HepG2 (cell line): ENCODE data around the gene BRD3. TPM values are rescaled to one million over a fixed set of nuclear protein-coding genes. Genes with fewer than 3 reads are reported as not detected.

Experiments
- AKAP8 ChIP-seq: sonication (generic); formaldehyde crosslinking; IDR thresholded peaks from 2 replicates; pipeline ENCODE4 v1.5.1; 2020; ENCODE audit warnings: mild to moderate bottlenecking, missing genetic modification reagents
- FOXP4 ChIP-seq: sonication (generic); formaldehyde crosslinking; IDR thresholded peaks from 2 replicates; pipeline ENCODE4 v1.4.0; 2020; ENCODE audit warnings: missing genetic modification reagents
- HDAC6 ChIP-seq: fragments of 200-600 bp; sonication (generic); IDR thresholded peaks from 2 replicates; pipeline ENCODE4 v1.7.0; 2017; ENCODE audit warnings: mild to moderate bottlenecking, antibody characterized with exemption, low read length, low read depth
- HNRNPLL ChIP-seq: fragments of 200-400 bp; formaldehyde crosslinking; IDR thresholded peaks from 2 replicates; pipeline ENCODE4 v1.6.1; 2017; ENCODE audit warnings: mild to moderate bottlenecking, low read depth, low read length; ENCODE audit not compliant: poor library complexity, severe bottlenecking
- IRF9 ChIP-seq: sonication (generic); formaldehyde crosslinking; IDR thresholded peaks from 2 replicates; pipeline ENCODE4 v1.8.0; 2022; ENCODE audit warnings: missing genetic modification reagents, mild to moderate bottlenecking, borderline replicate concordance
- KLF16 ChIP-seq, 2 experiments: sonication (generic) in 1 of 2; formaldehyde crosslinking in 1 of 2; IDR thresholded peaks; 2 replicates each; pipeline versions ENCODE4 v1.6.1 to v1.8.0; 2016 to 2023; ENCODE audit warnings: missing genetic modification reagents in 2 of 2, missing compliant biosample characterization in 1 of 2
- MATR3 ChIP-seq: sonication (generic); formaldehyde crosslinking; IDR thresholded peaks from 2 replicates; pipeline ENCODE4 v1.4.0; 2020; ENCODE audit warnings: missing genetic modification reagents
- MAZ ChIP-seq, 2 experiments: sonication (generic) in 1 of 2; formaldehyde crosslinking in 1 of 2; IDR thresholded peaks; 2 replicates each; pipeline versions ENCODE4 v1.5.0 to v1.6.1; 2012 to 2020; ENCODE audit warnings: low read depth in 2 of 2, mild to moderate bottlenecking in 2 of 2, borderline replicate concordance in 1 of 2, improper control_type of control experiment in 1 of 2, low read length in 1 of 2, missing genetic modification reagents in 1 of 2, moderate library complexity in 1 of 2
- SP1 ChIP-seq, 2 experiments: fragments of 450-650 bp in 1 of 2; sonication (generic) in 1 of 2; formaldehyde crosslinking in 1 of 2; IDR thresholded peaks; 2 replicates each; pipeline versions ENCODE4 v1.4.0 to v1.6.1; 2016 to 2020; ENCODE audit warnings: missing genetic modification reagents in 1 of 2
- THRA ChIP-seq: sonication (generic); formaldehyde crosslinking; IDR thresholded peaks from 2 replicates; pipeline ENCODE4 v1.4.0; 2020; ENCODE audit warnings: missing genetic modification reagents, borderline replicate concordance
- ZFP36L1 ChIP-seq: sonication (generic); formaldehyde crosslinking; IDR thresholded peaks from 2 replicates; pipeline ENCODE4 v1.8.0; 2022; ENCODE audit warnings: mild to moderate bottlenecking, missing genetic modification reagents, moderate library complexity
- ZKSCAN5 ChIP-seq: sonication (generic); formaldehyde crosslinking; IDR thresholded peaks from 2 replicates; pipeline ENCODE4 v1.5.1; 2020; ENCODE audit warnings: mild to moderate bottlenecking, missing genetic modification reagents
- ZMYM4 ChIP-seq: sonication (generic); formaldehyde crosslinking; IDR thresholded peaks from 2 replicates; pipeline ENCODE4 v1.8.1; 2023; ENCODE audit warnings: mild to moderate bottlenecking, missing genetic modification reagents
- ZNF12 ChIP-seq: sonication (generic); formaldehyde crosslinking; IDR thresholded peaks from 2 replicates; pipeline ENCODE4 v1.5.0; 2020; ENCODE audit warnings: missing genetic modification reagents
- ZNF235 ChIP-seq: sonication (generic); formaldehyde crosslinking; IDR thresholded peaks from 2 replicates; pipeline ENCODE4 v1.8.1; 2023; ENCODE audit warnings: mild to moderate bottlenecking, missing genetic modification reagents, borderline replicate concordance
- ZNF614 ChIP-seq: IDR thresholded peaks from 2 replicates; pipeline ENCODE4 v1.6.1; 2018; ENCODE audit warnings: missing biosample characterization, missing genetic modification reagents, inconsistent platforms, borderline replicate concordance
- ZNF749 ChIP-seq: sonication (generic); formaldehyde crosslinking; IDR thresholded peaks from 2 replicates; pipeline ENCODE4 v1.8.0; 2022; ENCODE audit warnings: mild to moderate bottlenecking, missing genetic modification reagents, moderate library complexity, borderline replicate concordance
- polyA plus RNA-seq, 8 experiments: library from polyadenylated mRNA; depleted of rRNA in 3 of 8; stranded (reverse) in 7 of 8; unstranded in 1 of 8; fragments of >200 nt; fragmentation: Illumina TruSeq in 4 of 8; extraction: Trizol in 4 of 8; gene quantifications; 2 replicates each; pipeline versions ENCODE4 v1.2.1 to v1.2.3, GENCODE V29; 2011 to 2016; ENCODE audit warnings: low read depth in 4 of 8, missing spikeins in 1 of 8, mixed read lengths in 1 of 8; ENCODE audit not compliant: insufficient read depth in 1 of 8
- total RNA-seq, 5 experiments: library from RNA; depleted of rRNA; stranded (reverse); fragments of >200 nt; fragmentation: Illumina TruSeq; extraction: Trizol; gene quantifications; 2 replicates each; pipeline ENCODE4 v1.2.3, GENCODE V29; 2016; ENCODE audit warnings: low read depth in 1 of 5
- TF ChIP-seq, protein P1 (sequence below): sonication (generic); formaldehyde crosslinking; IDR thresholded peaks from 2 replicates; pipeline ENCODE4 v1.8.0; 2022; ENCODE audit warnings: mild to moderate bottlenecking, missing genetic modification reagents
- TF ChIP-seq, protein P2 (sequence below), 2 experiments: sonication (generic) in 1 of 2; formaldehyde crosslinking in 1 of 2; IDR thresholded peaks; 2 replicates each; pipeline versions ENCODE4 v1.4.0 to v1.6.1; 2018 to 2020; ENCODE audit warnings: missing genetic modification reagents in 2 of 2, borderline replicate concordance in 1 of 2, low read depth in 1 of 2, mild to moderate bottlenecking in 1 of 2, missing biosample characterization in 1 of 2

Gene BRD3
- total and polyA plus RNA-seq, 2 of the 13 experiments (the other 11 are each of a cell fraction or from before 2014, with no cell fraction given) = 5.9 to 12.9 TPM

GRCh38 chr9:133994353-133995011 is 73.3 kb downstream of the BRD3 start (continued):
- TF ChIP-seq SP1 (IDR thresholded peaks at IDR 0.05) (no peak), SP1 (CRISPR knock-in tag; IDR thresholded peaks at IDR 0.05) (0 out of 2 replicates have a peak, but pooled peaks have one; percentile 27), KLF16 (CRISPR knock-in tag; IDR thresholded peaks at IDR 0.05) (peak in 1 of 2 experiments; percentile 63; a peak in 1 of 4 replicates), ZFP36L1 (CRISPR knock-in tag) (no peak), AKAP8 (CRISPR knock-in tag) (peak; percentile 30; the same call in 1 of the 2 replicates), THRA (CRISPR knock-in tag) (0 out of 2 replicates have a peak, but pooled peaks have one; percentile 40), MATR3 (CRISPR knock-in tag) (no peak), ZNF749 (CRISPR knock-in tag) (0 out of 2 replicates have a peak, but pooled peaks have one; percentile 53), ZNF614 (peak; percentile 87; the same call in 1 of the 2 replicates), ZNF12 (CRISPR knock-in tag) (no peak), HNRNPLL (peak; percentile 50), ZKSCAN5 (CRISPR knock-in tag) (no peak), ZMYM4 (0 out of 2 replicates have a peak, but pooled peaks have one; percentile 17), FOXP4 (CRISPR knock-in tag) (0 out of 2 replicates have a peak, but pooled peaks have one; percentile 7), MAZ (IDR thresholded peaks at IDR 0.05; ENCODE audit: borderline replicate concordance, low read depth, low read length) (0 out of 2 replicates have a peak, but pooled peaks have one; percentile 30), MAZ (CRISPR knock-in tag; IDR thresholded peaks at IDR 0.05; ENCODE audit: low read depth) (peak; percentile 58; the same call in 1 of the 2 replicates), HDAC6 (no peak), ZNF235 (CRISPR knock-in tag) (no peak), IRF9 (CRISPR knock-in tag) (0 out of 2 replicates have a peak, but pooled peaks have one; percentile 19)
- TF ChIP-seq, protein P1, sequence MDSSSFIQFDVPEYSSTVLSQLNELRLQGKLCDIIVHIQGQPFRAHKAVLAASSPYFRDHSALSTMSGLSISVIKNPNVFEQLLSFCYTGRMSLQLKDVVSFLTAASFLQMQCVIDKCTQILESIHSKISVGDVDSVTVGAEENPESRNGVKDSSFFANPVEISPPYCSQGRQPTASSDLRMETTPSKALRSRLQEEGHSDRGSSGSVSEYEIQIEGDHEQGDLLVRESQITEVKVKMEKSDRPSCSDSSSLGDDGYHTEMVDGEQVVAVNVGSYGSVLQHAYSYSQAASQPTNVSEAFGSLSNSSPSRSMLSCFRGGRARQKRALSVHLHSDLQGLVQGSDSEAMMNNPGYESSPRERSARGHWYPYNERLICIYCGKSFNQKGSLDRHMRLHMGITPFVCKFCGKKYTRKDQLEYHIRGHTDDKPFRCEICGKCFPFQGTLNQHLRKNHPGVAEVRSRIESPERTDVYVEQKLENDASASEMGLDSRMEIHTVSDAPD (CRISPR knock-in tag) = 0 out of 2 replicates have a peak, but pooled peaks have one; percentile 34
- TF ChIP-seq, protein P2, sequence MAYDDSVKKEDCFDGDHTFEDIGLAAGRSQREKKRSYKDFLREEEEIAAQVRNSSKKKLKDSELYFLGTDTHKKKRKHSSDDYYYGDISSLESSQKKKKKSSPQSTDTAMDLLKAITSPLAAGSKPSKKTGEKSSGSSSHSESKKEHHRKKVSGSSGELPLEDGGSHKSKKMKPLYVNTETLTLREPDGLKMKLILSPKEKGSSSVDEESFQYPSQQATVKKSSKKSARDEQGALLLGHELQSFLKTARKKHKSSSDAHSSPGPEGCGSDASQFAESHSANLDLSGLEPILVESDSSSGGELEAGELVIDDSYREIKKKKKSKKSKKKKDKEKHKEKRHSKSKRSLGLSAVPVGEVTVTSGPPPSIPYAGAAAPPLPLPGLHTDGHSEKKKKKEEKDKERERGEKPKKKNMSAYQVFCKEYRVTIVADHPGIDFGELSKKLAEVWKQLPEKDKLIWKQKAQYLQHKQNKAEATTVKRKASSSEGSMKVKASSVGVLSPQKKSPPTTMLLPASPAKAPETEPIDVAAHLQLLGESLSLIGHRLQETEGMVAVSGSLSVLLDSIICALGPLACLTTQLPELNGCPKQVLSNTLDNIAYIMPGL (CRISPR knock-in tag; IDR thresholded peaks at IDR 0.05; ENCODE audit: borderline replicate concordance in 1 of 2, low read depth in 1 of 2) = peak in 1 of 2 experiments; percentile 42; a peak in 2 of 4 replicates
